Stomach smooth muscle (tissue), 2 donors: ENCODE data around the gene ATP6V0A1.

ENCODE experiments used
- H3K27ac ChIP-seq: one replicate; pipeline ENCODE4 v1.7.0; 2013; ENCODE audit warnings: mild to moderate bottlenecking, low read length, inconsistent platforms
- H3K27me3 ChIP-seq, 2 donors: one replicate each; pipeline ENCODE4 v1.7.0; 2013; ENCODE audit warnings: low read length in 2 of 2; ENCODE audit not compliant: insufficient read depth in 2 of 2, control insufficient read depth in 1 of 2
- H3K36me3 ChIP-seq, 2 donors: one replicate each; pipeline ENCODE4 v1.7.0; 2013; ENCODE audit warnings: low read length in 2 of 2; ENCODE audit not compliant: control insufficient read depth in 2 of 2, insufficient read depth in 2 of 2
- H3K4me1 ChIP-seq: one replicate; pipeline ENCODE4 v1.7.0; 2013; ENCODE audit warnings: low read length; ENCODE audit not compliant: control insufficient read depth, insufficient read depth
- H3K4me3 ChIP-seq, 2 donors: one replicate each; pipeline ENCODE4 v1.7.0; 2013; ENCODE audit warnings: low read length in 2 of 2
- H3K9ac ChIP-seq, 2 donors: one replicate each; pipeline ENCODE4 v1.7.0; 2013; ENCODE audit warnings: low read length in 2 of 2, mild to moderate bottlenecking in 1 of 2
- H3K9me3 ChIP-seq, 2 donors: one replicate each; pipeline ENCODE4 v1.7.0; 2013; ENCODE audit warnings: low read length in 2 of 2; ENCODE audit not compliant: control insufficient read depth in 2 of 2
- donor health status: healthy.
- donor health status: Pancreatic carcinoma.

The ATP6V0A1 gene

GRCh38 chr17:42421507-42422338 lies 37.0 kb upstream of the ATP6V0A1 start:
- H3K4me3 ChIP-seq: peak overlapping the region; percentile 99 to 100
- H3K36me3 ChIP-seq: no peaks in the 10 kb centered on the region
- peak overlapping the region; percentile 85 to 87 for H3K9ac ChIP-seq
- peak overlapping the region; percentile 96 for H3K27ac ChIP-seq
- H3K27me3 ChIP-seq: no peaks in the 10 kb centered on the region
- H3K4me1 ChIP-seq: peaks cover 43% of the 10 kb centered on the region
- no peaks in the 10 kb centered on the region for H3K9me3 ChIP-seq

GRCh38 chr17:42422412-42422957 lies 36.2 kb upstream of the ATP6V0A1 start:
- H3K27me3 ChIP-seq: no peaks in the 10 kb centered on the region
- H3K9me3 ChIP-seq: no peaks in the 10 kb centered on the region
- H3K36me3 ChIP-seq: no peaks in the 10 kb centered on the region
- peak overlapping the region; percentile 85 to 97 for H3K9ac ChIP-seq
- H3K27ac ChIP-seq: peak overlapping the region; percentile 96
- peaks cover 38% of the 10 kb centered on the region for H3K4me1 ChIP-seq
- peak overlapping the region; percentile 99 to 100 for H3K4me3 ChIP-seq

GRCh38 chr17:42422958-42423712 lies 35.5 kb upstream of the ATP6V0A1 start, which contains the start of gene CAVIN1:
Gene CAVIN1 (minus strand): TSS chr17:42423256. CDS start chr17:42423097, 159 bp downstream.
- Histone ChIP-seq H3K9me3 (no peaks in the 10 kb centered on the region), H3K27me3 (no peaks in the 10 kb centered on the region), H3K9ac (peak within 1 kb of the TSS; percentile 85 to 97), H3K4me3 (peak within 1 kb of the TSS; percentile 99 to 100), H3K4me1 (peaks cover 36% of the 10 kb centered on the region), H3K36me3 (no peaks in the 10 kb centered on the region), H3K27ac (peak within 1 kb of the TSS; percentile 96)

GRCh38 chr17:42423766-42424165 lies 34.9 kb upstream of the ATP6V0A1 start:
- H3K27ac ChIP-seq: peak overlapping the region; percentile 96
- H3K9me3 ChIP-seq: no peaks in the 10 kb centered on the region
- H3K4me3 ChIP-seq: peak overlapping the region; percentile 62 to 100
- peaks cover 39% of the 10 kb centered on the region for H3K4me1 ChIP-seq
- no peaks in the 10 kb centered on the region for H3K27me3 ChIP-seq
- no peaks in the 10 kb centered on the region for H3K36me3 ChIP-seq
- H3K9ac ChIP-seq: peak overlapping the region; percentile 66 to 80

GRCh38 chr17:42424991-42425610 lies 33.6 kb upstream of the ATP6V0A1 start:
- Histone ChIP-seq H3K36me3 (no peaks in the 10 kb centered on the region), H3K27ac (no peak overlapping the region), H3K4me1 (peaks cover 30% of the 10 kb centered on the region), H3K27me3 (no peaks in the 10 kb centered on the region), H3K9me3 (no peaks in the 10 kb centered on the region), H3K4me3 (no peak overlapping the region), H3K9ac (no peak overlapping the region)

GRCh38 chr17:42428141-42428944 lies 30.3 kb upstream of the ATP6V0A1 start:
- Histone ChIP-seq H3K9me3 (no peaks in the 10 kb centered on the region), H3K36me3 (no peaks in the 10 kb centered on the region), H3K27me3 (no peaks in the 10 kb centered on the region), H3K4me3 (no peak overlapping the region), H3K9ac (no peak overlapping the region), H3K4me1 (peaks cover 15% of the 10 kb centered on the region), H3K27ac (peak overlapping the region; percentile 12)

- H3K4me1 ChIP-seq: peaks cover 8% of the 10 kb centered on the region
- H3K4me3 ChIP-seq: no peak overlapping the region
- H3K27me3 ChIP-seq: no peaks in the 10 kb centered on the region
- no peaks in the 10 kb centered on the region for H3K36me3 ChIP-seq
- no peak overlapping the region for H3K27ac ChIP-seq
- no peaks in the 10 kb centered on the region for H3K9me3 ChIP-seq
- H3K9ac ChIP-seq: no peak overlapping the region
These were observed 28.8 kb upstream of the ATP6V0A1 start for GRCh38 chr17:42429726-42430447.

GRCh38 chr17:42431758-42432161 lies 26.9 kb upstream of the ATP6V0A1 start:
- no peak overlapping the region for H3K9ac ChIP-seq
- no peak overlapping the region for H3K4me3 ChIP-seq
- H3K27me3 ChIP-seq: no peaks in the 10 kb centered on the region
- H3K9me3 ChIP-seq: no peaks in the 10 kb centered on the region
- peaks cover 8% of the 10 kb centered on the region for H3K4me1 ChIP-seq
- H3K36me3 ChIP-seq: no peaks in the 10 kb centered on the region
- no peak overlapping the region for H3K27ac ChIP-seq

- Histone ChIP-seq H3K9me3 (no peaks in the 10 kb centered on the region), H3K4me3 (no peak overlapping the region), H3K27me3 (no peaks in the 10 kb centered on the region), H3K9ac (no peak overlapping the region), H3K4me1 (no peaks in the 10 kb centered on the region), H3K27ac (peak overlapping the region; percentile 37), H3K36me3 (no peaks in the 10 kb centered on the region)
These were observed 22.3 kb upstream of the ATP6V0A1 start for GRCh38 chr17:42436391-42436790.
